ENCODE measurements around the gene TIE1. TPM values are rescaled to one million over a fixed set of nuclear protein-coding genes. Genes with fewer than 3 reads are reported as not detected.

The TIE1 gene
- total RNA-seq, 6 experiments from 2014 or later: 0.33 to 1.2 (median 0.54) TPM; not detected in 1

GRCh38 chr1:43274804-43275180 is 26.0 kb upstream of the TIE1 start:
- Mint-ChIP-seq H3K27ac (no peak overlapping the region; the same call in 1 of the 2 replicates), H3K36me3 (ENCODE audit: low read depth) (no peaks in the 10 kb centered on the region)

GRCh38 chr1:43275826-43276620 is 24.8 kb upstream of the TIE1 start:
- H3K4me3 Mint-ChIP-seq: no peak overlapping the region
- H3K27me3 Mint-ChIP-seq (ENCODE audit: insufficient read depth): peaks cover 4% of the 10 kb centered on the region
- no peak for TF ChIP-seq CTCF (IDR thresholded peaks at IDR 0.05)
- H3K9me3 Mint-ChIP-seq: no peaks in the 10 kb centered on the region
- no peaks in the 10 kb centered on the region for H3K36me3 Mint-ChIP-seq (ENCODE audit: low read depth)
- peaks cover 10% of the 10 kb centered on the region for H3K4me1 Mint-ChIP-seq (ENCODE audit: low read depth)
- no peak for DNase-seq
- H3K27ac Mint-ChIP-seq: no peak overlapping the region

More at GRCh38 chr1:43274804-43275180, 26.0 kb upstream of the TIE1 start:
- Mint-ChIP-seq H3K9me3 (no peaks in the 10 kb centered on the region), H3K4me3 (no peak overlapping the region), H3K27me3 (ENCODE audit: insufficient read depth) (peaks cover 7% of the 10 kb centered on the region), H3K4me1 (ENCODE audit: low read depth) (peaks cover 10% of the 10 kb centered on the region)
- no peak for TF ChIP-seq CTCF (IDR thresholded peaks at IDR 0.05)
- no peak for DNase-seq

- no peak for TF ChIP-seq CTCF (IDR thresholded peaks at IDR 0.05)
- no peak for DNase-seq
- Mint-ChIP-seq H3K9me3 (no peaks in the 10 kb centered on the region), H3K27ac (no peak overlapping the region), H3K4me3 (no peak overlapping the region), H3K36me3 (ENCODE audit: low read depth) (no peaks in the 10 kb centered on the region), H3K4me1 (ENCODE audit: low read depth) (peaks cover 10% of the 10 kb centered on the region), H3K27me3 (ENCODE audit: insufficient read depth) (peaks cover 4% of the 10 kb centered on the region)
These were observed 24.1 kb upstream of the TIE1 start for GRCh38 chr1:43276673-43277072.

- Mint-ChIP-seq H3K4me1 (ENCODE audit: low read depth) (peaks cover 10% of the 10 kb centered on the region), H3K36me3 (ENCODE audit: low read depth) (no peaks in the 10 kb centered on the region), H3K9me3 (no peaks in the 10 kb centered on the region), H3K27ac (no peak overlapping the region), H3K4me3 (no peak overlapping the region), H3K27me3 (ENCODE audit: insufficient read depth) (peaks cover 4% of the 10 kb centered on the region)
- DNase-seq: no peak
- TF ChIP-seq CTCF (IDR thresholded peaks at IDR 0.05): no peak
These were observed 23.5 kb upstream of the TIE1 start for GRCh38 chr1:43277116-43277876.

- no peak for DNase-seq
- Mint-ChIP-seq H3K27me3 (ENCODE audit: insufficient read depth) (peaks cover 9% of the 10 kb centered on the region), H3K4me3 (no peak overlapping the region), H3K27ac (no peak overlapping the region), H3K9me3 (no peaks in the 10 kb centered on the region), H3K4me1 (ENCODE audit: low read depth) (peaks cover 9% of the 10 kb centered on the region), H3K36me3 (ENCODE audit: low read depth) (no peaks in the 10 kb centered on the region)
- TF ChIP-seq CTCF (IDR thresholded peaks at IDR 0.05): no peak
These were observed 21.6 kb upstream of the TIE1 start for GRCh38 chr1:43279161-43279560.

Measured in HFFc6 (cell line).